ENCODE measurements around the gene EIF4A2.

Gene EIF4A2

DNA sequence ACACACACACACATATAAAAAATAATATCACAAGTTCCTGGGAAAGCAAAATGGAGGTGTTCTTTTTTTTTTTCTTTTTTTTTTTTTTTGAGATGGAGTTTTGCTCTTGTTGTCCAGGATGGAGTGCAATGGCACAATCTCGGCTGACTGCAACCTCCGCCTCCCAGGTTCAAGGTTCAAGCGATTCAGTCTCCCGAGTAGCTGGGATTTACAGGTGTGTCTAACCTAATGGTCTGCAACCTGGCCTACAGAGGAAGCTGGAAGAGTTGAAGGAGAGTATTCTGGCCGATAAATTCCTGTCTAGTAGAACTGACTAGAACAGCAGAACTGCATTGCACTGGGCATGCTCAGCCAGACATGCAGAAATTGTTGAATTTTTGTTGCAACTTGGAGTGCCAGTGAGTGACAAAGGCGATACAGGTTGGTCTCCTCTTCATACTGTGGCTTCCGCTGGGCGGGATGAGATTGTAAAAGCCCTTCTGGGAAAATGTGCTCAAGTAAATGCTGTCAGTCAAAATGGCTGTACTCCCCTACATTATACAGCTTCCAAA, 22.4 kb upstream of the EIF4A2 start:
- no peak overlapping the region for H3K4me3 ChIP-seq (ENCODE audit: control insufficient read depth, low read depth, low read length)
- TF ChIP-seq CTCF (conservative IDR thresholded peaks at IDR 0.05; ENCODE audit: control insufficient read depth, insufficient read depth, low read depth, low read length) = no peak
- DNase-seq (ENCODE audit: low read depth) = no peak

DNA sequence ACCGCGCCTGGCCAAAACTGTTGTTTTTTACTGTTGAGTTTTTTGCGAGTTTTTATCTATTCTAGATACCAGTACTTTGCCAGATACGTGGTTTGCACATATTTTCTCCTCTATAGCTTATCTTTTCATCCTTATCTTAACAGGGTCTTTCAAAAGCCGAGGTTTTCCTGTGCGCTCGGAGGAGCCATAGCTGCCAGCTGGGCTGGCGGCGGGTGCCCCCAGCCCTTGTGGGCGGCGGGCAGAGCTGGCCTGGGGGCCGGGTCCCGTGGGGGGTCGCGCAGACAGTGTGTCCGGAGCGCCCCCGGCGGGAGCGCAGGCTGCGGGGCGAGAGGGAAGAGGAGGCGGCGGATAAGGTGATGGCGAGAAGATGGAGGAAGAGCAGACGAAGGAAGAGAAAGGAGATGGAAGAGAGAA, 11.1 kb upstream of the EIF4A2 start:
- TF ChIP-seq CTCF (conservative IDR thresholded peaks at IDR 0.05; ENCODE audit: control insufficient read depth, insufficient read depth, low read depth, low read length) = no peak
- peak overlapping the region; percentile 36 for H3K4me3 ChIP-seq (ENCODE audit: control insufficient read depth, low read depth, low read length)
- DNase-seq (ENCODE audit: low read depth) = no peak

GRCh38 chr3:186772701-186773417, 10.5 kb upstream of the EIF4A2 start:
- H3K4me3 ChIP-seq (ENCODE audit: control insufficient read depth, low read depth, low read length) = peak overlapping the region; percentile 36
- no peak for TF ChIP-seq CTCF (conservative IDR thresholded peaks at IDR 0.05; ENCODE audit: control insufficient read depth, insufficient read depth, low read depth, low read length)
- no peak for DNase-seq (ENCODE audit: low read depth)

- H3K4me3 ChIP-seq (ENCODE audit: control insufficient read depth, low read depth, low read length) = no peak overlapping the region
- no peak for DNase-seq (ENCODE audit: low read depth)
- TF ChIP-seq CTCF (conservative IDR thresholded peaks at IDR 0.05; ENCODE audit: control insufficient read depth, insufficient read depth, low read depth, low read length) = no peak
Measured at GRCh38 chr3:186775999-186776398, 7.4 kb upstream of the EIF4A2 start.

GRCh38 chr3:186779204-186779603, 4.2 kb upstream of the EIF4A2 start:
- no peak for DNase-seq (ENCODE audit: low read depth)
- TF ChIP-seq CTCF (conservative IDR thresholded peaks at IDR 0.05; ENCODE audit: control insufficient read depth, insufficient read depth, low read depth, low read length) = no peak
- H3K4me3 ChIP-seq (ENCODE audit: control insufficient read depth, low read depth, low read length) = no peak overlapping the region

- no peak for DNase-seq (ENCODE audit: low read depth)
- TF ChIP-seq CTCF (conservative IDR thresholded peaks at IDR 0.05; ENCODE audit: control insufficient read depth, insufficient read depth, low read depth, low read length) = no peak
- peak overlapping the region; percentile 100 for H3K4me3 ChIP-seq (ENCODE audit: control insufficient read depth, low read depth, low read length)
Measured at GRCh38 chr3:186782542-186783057, 777 bp upstream of the EIF4A2 start.

All from fibroblast of mammary gland (primary cell).